Transverse colon (tissue), 4 donors: ENCODE data around the gene MPDU1. TPM values are rescaled to one million over a fixed set of nuclear protein-coding genes. Genes with fewer than 3 reads are reported as not detected.
A peak's percentile ranks its signal among the peaks of the same experiment; 100 is the strongest.

Experiments
- DNase-seq: peaks from one replicate; pipeline ENCODE4 v3.0.0-alpha.2; 2019
- H3K27ac ChIP-seq, 4 donors: fragments of 200-600 bp; sonication (generic); 2 replicates each; pipeline ENCODE4 v1.5.1; 2016 to 2018; ENCODE audit warnings: inconsistent platforms in 4 of 4
- H3K27me3 ChIP-seq: fragments of 200-600 bp; sonication (generic); 2 replicates; pipeline ENCODE4 v1.5.1; 2017; ENCODE audit warnings: inconsistent platforms
- H3K36me3 ChIP-seq, 4 donors: fragments of 200-600 bp; sonication (generic); 2 replicates each; pipeline ENCODE4 v1.5.1; 2017 to 2019; ENCODE audit warnings: inconsistent platforms in 4 of 4
- H3K4me1 ChIP-seq, 4 donors: fragments of 200-600 bp; sonication (generic); 2 replicates each; pipeline ENCODE4 v1.5.1; 2017 to 2020; ENCODE audit warnings: inconsistent platforms in 4 of 4
- H3K4me3 ChIP-seq, 4 donors: fragments of 200-600 bp; sonication (generic); 1 replicate in 1 of 4; 2 replicates in 3 of 4; pipeline versions ENCODE4 v1.5.1 to v1.6.1; 2017 to 2019; ENCODE audit warnings: inconsistent platforms in 4 of 4
- H3K9me3 ChIP-seq, 2 donors: fragments of 200-600 bp; sonication (generic); 2 replicates each; pipeline ENCODE4 v1.5.1; 2017 to 2019; ENCODE audit warnings: inconsistent platforms in 2 of 2
- EP300 ChIP-seq: sonication (generic); formaldehyde crosslinking; IDR thresholded peaks from one replicate; pipeline ENCODE4 v1.6.1; 2017; ENCODE audit warnings: antibody characterized with exemption, low read depth
- POLR2A ChIP-seq: fragments of 450-650 bp; IDR thresholded peaks from one replicate; pipeline ENCODE4 v1.6.1; 2016; ENCODE audit warnings: antibody characterized with exemption, mild to moderate bottlenecking, moderate library complexity
- POLR2AphosphoS5 ChIP-seq, 3 donors: sonication (generic); formaldehyde crosslinking; IDR thresholded peaks; one replicate each; pipeline ENCODE4 v1.6.1; 2016; ENCODE audit warnings: antibody characterized with exemption in 3 of 3
- WGBS, 2 donors: methylation state at CpG; one replicate each; pipeline ENCODE4 v1.1.5; 2018; ENCODE audit warnings: low coverage in 1 of 2; 5-methylcytosine and 5-hydroxymethylcytosine counted together
- in situ Hi-C, 4 donors: fragments of 200-750 bp; cut with MboI; loops; one replicate each; pipeline versions ENCODE4 v1.15.0 to v1.15.1; 2017; ENCODE audit warnings: low sequenced_read_pairs in 3 of 4, low pct_ligation_motif_present in 1 of 4, low pct_unique_long_range_greater_than_20kb in 1 of 4
- intact Hi-C: fragments of 100-400 bp; cut with DNase I; formaldehyde crosslinking; loops from one replicate; pipeline ENCODE4 v1.15.1; 2023; ENCODE audit warnings: low total_unique reads
- total RNA-seq, 4 donors: library from RNA; depleted of rRNA; stranded (reverse); fragments of >200 nt; gene quantifications; one replicate each; pipeline ENCODE4 v1.1.0, GENCODE V29; 2016
- TF ChIP-seq, protein P1 (sequence below), 5 experiments: fragments of 200-600 bp in 3 of 5; fragments of 450-650 bp in 2 of 5; sonication (generic) in 3 of 5; IDR thresholded peaks; 1 replicate in 2 of 5; 2 replicates in 3 of 5; pipeline ENCODE4 v1.5.1; 2016 to 2017; ENCODE audit warnings: antibody characterized with exemption in 5 of 5, inconsistent platforms in 3 of 5, mild to moderate bottlenecking in 2 of 5, moderate library complexity in 1 of 5

MPDU1 gene
- total RNA-seq, 4 donors from 2014 or later = 97.9 to 312 (median 157) TPM

GRCh38 chr17:7560172-7561027 is 23.3 kb upstream of the MPDU1 start:
- peak; percentile 87 for DNase-seq
- in situ Hi-C loops = no loop called here
- TF ChIP-seq, protein P1, sequence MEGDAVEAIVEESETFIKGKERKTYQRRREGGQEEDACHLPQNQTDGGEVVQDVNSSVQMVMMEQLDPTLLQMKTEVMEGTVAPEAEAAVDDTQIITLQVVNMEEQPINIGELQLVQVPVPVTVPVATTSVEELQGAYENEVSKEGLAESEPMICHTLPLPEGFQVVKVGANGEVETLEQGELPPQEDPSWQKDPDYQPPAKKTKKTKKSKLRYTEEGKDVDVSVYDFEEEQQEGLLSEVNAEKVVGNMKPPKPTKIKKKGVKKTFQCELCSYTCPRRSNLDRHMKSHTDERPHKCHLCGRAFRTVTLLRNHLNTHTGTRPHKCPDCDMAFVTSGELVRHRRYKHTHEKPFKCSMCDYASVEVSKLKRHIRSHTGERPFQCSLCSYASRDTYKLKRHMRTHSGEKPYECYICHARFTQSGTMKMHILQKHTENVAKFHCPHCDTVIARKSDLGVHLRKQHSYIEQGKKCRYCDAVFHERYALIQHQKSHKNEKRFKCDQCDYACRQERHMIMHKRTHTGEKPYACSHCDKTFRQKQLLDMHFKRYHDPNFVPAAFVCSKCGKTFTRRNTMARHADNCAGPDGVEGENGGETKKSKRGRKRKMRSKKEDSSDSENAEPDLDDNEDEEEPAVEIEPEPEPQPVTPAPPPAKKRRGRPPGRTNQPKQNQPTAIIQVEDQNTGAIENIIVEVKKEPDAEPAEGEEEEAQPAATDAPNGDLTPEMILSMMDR (IDR thresholded peaks at IDR 0.05) = peak; percentile 53 to 87 (median 71)
- TF ChIP-seq POLR2A (peak; percentile 16), EP300 (no peak), POLR2AphosphoS5 (IDR thresholded peaks at IDR 0.05) (peak in 1 of 3 donors; percentile 25)
- 19 to 32% methylated on average over 10 to 22 of the region's 22 CpGs for WGBS, 2 donors
- peak overlapping the region in 3 of 4 donors; percentile 8 to 98 (median 73) for H3K4me3 ChIP-seq
- intact Hi-C loops = no loop called here
- H3K9me3 ChIP-seq = no peaks in the 10 kb centered on the region
- H3K27me3 ChIP-seq = no peaks in the 10 kb centered on the region
- peaks cover 46 to 67% (median 63%) of the 10 kb centered on the region in 4 donors for H3K4me1 ChIP-seq
- H3K36me3 ChIP-seq = peaks cover 0 to 17% (median 3%) of the 10 kb centered on the region in 4 donors
- peak overlapping the region; percentile 93 to 98 (median 98) for H3K27ac ChIP-seq

GRCh38 chr17:7561028-7561575 is 22.6 kb upstream of the MPDU1 start:
- H3K9me3 ChIP-seq = no peaks in the 10 kb centered on the region
- H3K36me3 ChIP-seq = peaks cover 0 to 24% (median 7%) of the 10 kb centered on the region in 4 donors
- intact Hi-C loops = no loop called here
- no peaks in the 10 kb centered on the region for H3K27me3 ChIP-seq
- H3K4me1 ChIP-seq = peaks cover 46 to 67% (median 63%) of the 10 kb centered on the region in 4 donors
- in situ Hi-C loops = no loop called here
- no peak for TF ChIP-seq POLR2A
- TF ChIP-seq, protein P1 (IDR thresholded peaks at IDR 0.05) = peak; percentile 64 to 96 (median 85)
- no peak for TF ChIP-seq EP300
- peak in 2 of 3 donors; percentile 13 to 38 for TF ChIP-seq POLR2AphosphoS5 (IDR thresholded peaks at IDR 0.05)
- peak overlapping the region; percentile 93 to 98 (median 98) for H3K27ac ChIP-seq
- peak overlapping the region; percentile 18 to 98 (median 83) for H3K4me3 ChIP-seq
- 0% methylated on average over 6 to 32 of the region's 32 CpGs for WGBS, 2 donors
- DNase-seq = peak; percentile 97

DNA sequence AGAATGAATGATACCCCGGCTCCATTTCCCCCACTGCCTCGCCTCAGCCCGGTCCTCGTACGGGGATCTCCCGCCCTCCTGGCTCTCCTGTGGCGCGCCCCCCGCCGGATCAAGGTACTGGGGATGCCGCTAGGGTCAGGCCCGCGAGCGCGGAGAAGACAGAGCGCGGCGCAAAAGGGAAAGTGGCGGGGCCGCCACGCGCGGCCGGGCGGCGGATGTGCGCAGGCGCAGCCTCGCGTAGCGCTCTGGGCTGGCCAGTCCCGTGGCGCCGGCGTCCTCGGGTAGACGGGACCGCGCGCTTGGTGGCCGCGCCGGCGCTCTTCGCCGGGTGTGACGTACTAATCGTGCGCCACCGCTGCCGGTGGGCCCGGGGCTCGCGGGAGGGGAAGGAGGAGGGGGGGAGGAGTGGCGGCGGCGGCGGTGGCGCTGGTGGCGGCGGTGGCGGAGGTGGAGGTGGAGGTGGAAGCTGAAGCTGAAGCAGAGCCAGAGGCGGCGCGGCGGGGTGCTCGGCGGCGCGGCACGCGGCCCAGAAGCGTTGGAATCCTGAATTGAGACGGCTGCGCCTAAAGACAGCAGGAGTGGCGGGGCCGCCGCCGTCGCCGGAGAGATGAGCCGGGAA is 22.0 kb upstream of the MPDU1 start, which contains the start of gene SENP3:
SENP3 (plus strand) TSS at position 331 of the 619 bp plus-strand sequence. CDS start 1,158 bp downstream, outside the sequence.
- no peaks in the 10 kb centered on the region for H3K9me3 ChIP-seq
- H3K27me3 ChIP-seq = no peaks in the 10 kb centered on the region
- H3K27ac ChIP-seq = peak within 1 kb of the TSS; percentile 93 to 98 (median 98)
- TF ChIP-seq POLR2A (peak; percentile 62), EP300 (no peak), POLR2AphosphoS5 (IDR thresholded peaks at IDR 0.05) (peak; percentile 62 to 77 (median 66))
- TF ChIP-seq, protein P1 (IDR thresholded peaks at IDR 0.05) = no peak
- H3K4me3 ChIP-seq = peak within 1 kb of the TSS; percentile 72 to 98 (median 83)
- H3K4me1 ChIP-seq = peaks cover 46 to 64% (median 60%) of the 10 kb centered on the region in 4 donors
- H3K36me3 ChIP-seq = peaks cover 0 to 26% (median 9%) of the 10 kb centered on the region in 4 donors
- 0% methylated on average over 66 of the region's 82 CpGs; no CpG with 5 or more reads in 1 of the 2 donors for WGBS, 2 donors
- DNase-seq = peak; percentile 93
- in situ Hi-C loops (no loop called here), intact Hi-C loops (no loop called here)
